Measurements from ENCODE around the gene HIKESHI.

DNA sequence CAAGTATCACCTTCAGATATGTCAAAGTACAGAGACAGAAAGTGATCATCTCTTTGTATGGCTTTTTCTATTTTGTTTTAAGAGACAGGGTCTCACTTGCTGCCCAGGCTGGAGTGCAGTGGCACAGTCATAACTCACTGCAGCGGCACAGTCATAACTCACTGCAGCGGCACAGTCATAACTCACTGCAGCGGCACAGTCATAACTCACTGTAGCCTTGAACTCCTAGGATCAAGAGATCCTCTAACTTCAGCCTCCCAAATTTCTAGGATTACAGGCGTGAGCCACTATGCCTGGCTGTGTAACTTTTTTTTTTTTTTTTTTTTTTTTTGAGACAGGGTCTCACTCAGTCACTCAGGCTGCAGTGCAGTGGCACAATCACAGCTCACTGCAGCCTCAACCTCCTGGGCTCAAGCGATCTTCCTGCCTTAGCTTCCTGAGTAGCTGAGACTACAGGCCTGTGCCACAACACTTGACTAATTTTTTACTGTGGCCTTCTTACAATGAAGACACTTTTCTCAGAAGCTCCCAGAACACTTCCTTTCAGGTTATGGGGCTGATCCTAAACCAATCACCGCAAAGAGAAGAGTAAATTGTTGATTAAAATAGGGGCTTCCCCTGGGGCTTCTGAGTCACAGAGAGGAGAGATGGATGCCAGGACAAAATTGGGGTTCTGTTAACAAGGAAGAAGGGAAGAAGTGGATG is 9.0 kb upstream of the HIKESHI start:
- no peak for TF ChIP-seq ZNF138 (CRISPR knock-in tag; IDR thresholded peaks at IDR 0.05; ENCODE audit: low read depth)
- TF ChIP-seq ZBTB8A (CRISPR knock-in tag; IDR thresholded peaks at IDR 0.05; ENCODE audit: borderline replicate concordance, low read depth) = no peak
- TF ChIP-seq CTCF (CRISPR knock-in tag; IDR thresholded peaks at IDR 0.05) = no peak
- TF ChIP-seq HMGXB4 (CRISPR knock-in tag; IDR thresholded peaks at IDR 0.05; ENCODE audit: borderline replicate concordance in 1 of 2, low read depth in 1 of 2) = no peak
- no peak for TF ChIP-seq IKZF1 (IDR thresholded peaks at IDR 0.05)
- TF ChIP-seq, protein P1, sequence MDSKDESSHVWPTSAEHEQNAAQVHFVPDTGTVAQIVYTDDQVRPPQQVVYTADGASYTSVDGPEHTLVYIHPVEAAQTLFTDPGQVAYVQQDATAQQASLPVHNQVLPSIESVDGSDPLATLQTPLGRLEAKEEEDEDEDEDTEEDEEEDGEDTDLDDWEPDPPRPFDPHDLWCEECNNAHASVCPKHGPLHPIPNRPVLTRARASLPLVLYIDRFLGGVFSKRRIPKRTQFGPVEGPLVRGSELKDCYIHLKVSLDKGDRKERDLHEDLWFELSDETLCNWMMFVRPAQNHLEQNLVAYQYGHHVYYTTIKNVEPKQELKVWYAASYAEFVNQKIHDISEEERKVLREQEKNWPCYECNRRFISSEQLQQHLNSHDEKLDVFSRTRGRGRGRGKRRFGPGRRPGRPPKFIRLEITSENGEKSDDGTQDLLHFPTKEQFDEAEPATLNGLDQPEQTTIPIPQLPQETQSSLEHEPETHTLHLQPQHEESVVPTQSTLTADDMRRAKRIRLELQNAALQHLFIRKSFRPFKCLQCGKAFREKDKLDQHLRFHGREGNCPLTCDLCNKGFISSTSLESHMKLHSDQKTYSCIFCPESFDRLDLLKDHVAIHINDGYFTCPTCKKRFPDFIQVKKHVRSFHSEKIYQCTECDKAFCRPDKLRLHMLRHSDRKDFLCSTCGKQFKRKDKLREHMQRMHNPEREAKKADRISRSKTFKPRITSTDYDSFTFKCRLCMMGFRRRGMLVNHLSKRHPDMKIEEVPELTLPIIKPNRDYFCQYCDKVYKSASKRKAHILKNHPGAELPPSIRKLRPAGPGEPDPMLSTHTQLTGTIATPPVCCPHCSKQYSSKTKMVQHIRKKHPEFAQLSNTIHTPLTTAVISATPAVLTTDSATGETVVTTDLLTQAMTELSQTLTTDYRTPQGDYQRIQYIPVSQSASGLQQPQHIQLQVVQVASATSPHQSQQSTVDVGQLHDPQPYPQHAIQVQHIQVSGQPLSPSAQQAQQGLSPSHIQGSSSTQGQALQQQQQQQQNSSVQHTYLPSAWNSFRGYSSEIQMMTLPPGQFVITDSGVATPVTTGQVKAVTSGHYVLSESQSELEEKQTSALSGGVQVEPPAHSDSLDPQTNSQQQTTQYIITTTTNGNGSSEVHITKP (CRISPR knock-in tag; IDR thresholded peaks at IDR 0.05; ENCODE audit: low read depth) = no peak
- no peak for TF ChIP-seq TBL1XR1 (IDR thresholded peaks at IDR 0.05; ENCODE audit: borderline replicate concordance, low read length, partially characterized antibody)
- TF ChIP-seq ATAD3A (CRISPR knock-in tag; IDR thresholded peaks at IDR 0.05) = no peak
- TF ChIP-seq ZNF160 (CRISPR knock-in tag; IDR thresholded peaks at IDR 0.05) = no peak
- TF ChIP-seq EZH2 (conservative IDR thresholded peaks at IDR 0.05; ENCODE audit: low read depth, low read length) = no peak

Measured in HepG2 (cell line).